Progenitor cell of endocrine pancreas (in vitro differentiated cells): ENCODE measurements around the gene PDGFA. TPM values are rescaled to one million over a fixed set of nuclear protein-coding genes. Genes with fewer than 3 reads are reported as not detected.

Experiments used
- DNase-seq: peaks from one replicate; pipeline ENCODE4 v3.0.0; 2021; ENCODE audit warnings: low spot score; ENCODE audit not compliant: unreplicated experiment
- H3K27ac Mint-ChIP-seq: 2 replicates; pipeline ENCODE4 v1.8.0; 2021; ENCODE audit warnings: mild to moderate bottlenecking, moderate library complexity, mixed read lengths
- H3K27me3 Mint-ChIP-seq: 2 replicates; pipeline ENCODE4 v1.8.0; 2021; ENCODE audit warnings: mixed read lengths
- H3K36me3 Mint-ChIP-seq: 2 replicates; pipeline ENCODE4 v1.8.0; 2022; ENCODE audit warnings: mixed read lengths; ENCODE audit not compliant: insufficient read depth
- H3K4me1 Mint-ChIP-seq: 2 replicates; pipeline ENCODE4 v1.8.0; 2021; ENCODE audit warnings: low read depth, mixed read lengths
- H3K4me3 Mint-ChIP-seq: 2 replicates; pipeline ENCODE4 v1.8.0; 2021; ENCODE audit warnings: low read depth, mild to moderate bottlenecking, moderate library complexity, mixed read lengths
- H3K9me3 Mint-ChIP-seq: 2 replicates; pipeline ENCODE4 v1.8.0; 2021; ENCODE audit warnings: low read depth, mixed read lengths
- CTCF ChIP-seq: fragments of 200-600 bp; sonication (generic); IDR thresholded peaks from one replicate; pipeline ENCODE4 v1.5.0; 2021; ENCODE audit warnings: antibody characterized with exemption, mild to moderate bottlenecking; ENCODE audit not compliant: unreplicated experiment
- total RNA-seq: library from RNA; stranded (reverse); gene quantifications from 2 replicates; pipeline ENCODE4 v1.2.1, GENCODE V29; 2021

PDGFA gene
- total RNA-seq, 1 donor from 2014 or later: 86.2 TPM

GRCh38 chr7:549891-550625, 30.4 kb upstream of the PDGFA start:
- no peaks in the 10 kb centered on the region for H3K27me3 Mint-ChIP-seq

DNA sequence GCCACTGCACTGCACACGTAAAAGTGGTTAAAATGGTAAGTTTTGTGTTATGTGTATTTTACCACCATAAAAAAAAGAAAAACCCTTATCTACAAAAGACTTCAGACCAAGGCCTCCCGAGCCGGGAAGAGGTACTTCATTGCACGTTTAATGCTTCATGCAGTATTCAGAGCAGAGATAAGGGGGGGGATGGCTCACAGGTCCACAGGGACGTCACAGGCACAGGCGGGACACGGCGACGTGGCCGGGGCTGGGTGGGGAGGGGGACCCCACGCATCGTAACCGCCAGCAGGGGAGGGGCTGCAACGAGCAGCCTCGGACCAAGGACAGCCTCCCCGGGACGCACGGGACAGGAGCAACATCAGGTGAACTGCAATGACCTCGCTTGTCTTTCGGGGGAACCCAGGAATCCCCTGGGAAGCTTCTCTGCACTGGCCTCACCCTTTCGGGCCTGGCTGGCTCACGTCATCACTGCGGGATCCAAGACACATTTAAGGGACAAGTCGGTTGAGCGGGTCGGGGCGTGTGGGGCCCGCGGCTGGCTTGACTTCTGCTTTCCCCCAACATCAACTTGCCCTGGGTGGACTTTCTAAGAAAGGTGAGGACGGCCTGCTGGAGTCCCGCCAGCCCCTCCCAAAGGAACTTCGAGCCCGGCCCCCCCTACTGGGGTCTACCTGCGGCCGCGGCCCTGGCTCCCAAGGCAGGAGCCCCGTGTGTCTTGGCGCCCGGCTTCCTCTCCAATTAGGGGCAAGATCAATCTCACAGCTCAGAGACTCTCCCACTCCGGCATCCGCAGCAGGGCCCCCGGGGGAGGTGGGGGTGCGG, 29.6 kb upstream of the PDGFA start:
- no peak overlapping the region for H3K4me3 Mint-ChIP-seq
- TF ChIP-seq CTCF: no peak
- no peaks in the 10 kb centered on the region for H3K9me3 Mint-ChIP-seq
- peaks cover 2% of the 10 kb centered on the region for H3K4me1 Mint-ChIP-seq
- H3K27me3 Mint-ChIP-seq: no peaks in the 10 kb centered on the region
- H3K27ac Mint-ChIP-seq: no peak overlapping the region
- H3K36me3 Mint-ChIP-seq: peaks cover 14% of the 10 kb centered on the region
- DNase-seq: no peak

More at GRCh38 chr7:549891-550625, 30.4 kb upstream of the PDGFA start:
- DNase-seq: no peak
- H3K27ac Mint-ChIP-seq: no peak overlapping the region
- no peak for TF ChIP-seq CTCF
- no peaks in the 10 kb centered on the region for H3K9me3 Mint-ChIP-seq
- peaks cover 2% of the 10 kb centered on the region for H3K4me1 Mint-ChIP-seq
- no peak overlapping the region for H3K4me3 Mint-ChIP-seq
- H3K36me3 Mint-ChIP-seq: peaks cover 14% of the 10 kb centered on the region

GRCh38 chr7:548401-548800, 28.8 kb upstream of the PDGFA start:
- Mint-ChIP-seq H3K27ac (no peak overlapping the region), H3K4me3 (no peak overlapping the region), H3K27me3 (no peaks in the 10 kb centered on the region), H3K36me3 (peaks cover 14% of the 10 kb centered on the region), H3K9me3 (no peaks in the 10 kb centered on the region), H3K4me1 (no peaks in the 10 kb centered on the region)
- TF ChIP-seq CTCF: no peak
- no peak for DNase-seq

GRCh38 chr7:545470-545869, 25.8 kb upstream of the PDGFA start:
- no peaks in the 10 kb centered on the region for H3K27me3 Mint-ChIP-seq
- H3K36me3 Mint-ChIP-seq: peaks cover 14% of the 10 kb centered on the region
- no peak overlapping the region for H3K27ac Mint-ChIP-seq
- H3K9me3 Mint-ChIP-seq: no peaks in the 10 kb centered on the region
- peaks cover 4% of the 10 kb centered on the region for H3K4me1 Mint-ChIP-seq
- TF ChIP-seq CTCF: no peak
- H3K4me3 Mint-ChIP-seq: no peak overlapping the region
- no peak for DNase-seq

GRCh38 chr7:544338-545221, 24.9 kb upstream of the PDGFA start:
- no peak for TF ChIP-seq CTCF
- no peaks in the 10 kb centered on the region for H3K9me3 Mint-ChIP-seq
- no peak for DNase-seq

More at GRCh38 chr7:544338-545221, 24.9 kb upstream of the PDGFA start:
- no peaks in the 10 kb centered on the region for H3K27me3 Mint-ChIP-seq
- no peak overlapping the region for H3K27ac Mint-ChIP-seq
- H3K36me3 Mint-ChIP-seq: peaks cover 12% of the 10 kb centered on the region
- H3K4me3 Mint-ChIP-seq: no peak overlapping the region
- peaks cover 5% of the 10 kb centered on the region for H3K4me1 Mint-ChIP-seq
